Measurements from ENCODE around the gene GPHA2.

Gene GPHA2

DNA sequence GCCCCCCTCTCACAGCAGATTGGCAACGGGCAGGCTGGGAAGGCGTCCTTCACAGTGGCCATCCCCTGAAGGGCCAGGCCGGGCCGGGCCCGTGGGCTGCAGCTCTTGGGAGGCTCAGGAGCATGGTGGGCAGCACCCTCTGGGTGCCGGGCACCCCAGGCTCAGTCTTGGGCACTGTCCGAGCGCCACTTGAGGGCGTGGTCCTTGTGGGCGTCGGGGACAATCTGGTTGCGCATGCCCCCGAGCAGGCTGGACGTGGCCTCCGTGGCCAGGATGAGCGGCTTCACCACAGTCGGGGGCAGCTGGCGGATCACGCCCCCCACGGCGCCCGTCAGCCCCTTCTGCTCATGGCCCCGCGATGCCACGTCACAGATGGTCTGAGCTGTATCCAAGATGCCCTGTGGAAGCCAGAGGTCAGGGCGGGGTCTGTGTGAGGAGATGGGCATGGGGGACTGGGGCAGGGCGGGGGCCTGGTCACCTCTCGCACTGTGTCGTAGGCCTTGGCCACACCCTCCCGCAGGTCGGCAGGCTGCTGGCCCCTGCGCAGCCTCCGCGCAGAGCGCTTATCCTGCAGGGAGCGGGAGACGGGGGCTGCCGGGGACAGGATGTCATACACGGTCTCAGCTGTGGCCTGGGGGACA is 40.8 kb downstream of the GPHA2 start:
- Histone ChIP-seq H3K36me3 (ENCODE audit: low read length) (no peaks in the 10 kb centered on the region), H2AFZ (ENCODE audit: low read depth, low read length, severe bottlenecking) (no peak overlapping the region), H3K9me3 (ENCODE audit: insufficient read depth, low read length) (no peaks in the 10 kb centered on the region), H3K9me2 (replicated peaks; ENCODE audit: insufficient read depth, low read length) (no peaks in the 10 kb centered on the region), H3K4me3 (ENCODE audit: insufficient read depth, low read length, poor library complexity, severe bottlenecking) (no peak overlapping the region), H3K4me2 (ENCODE audit: low read depth, low read length, poor library complexity, severe bottlenecking) (no peak overlapping the region), H3K27me3 (ENCODE audit: low read length) (no peaks in the 10 kb centered on the region), H3K79me2 (ENCODE audit: insufficient read depth, low read length) (no peaks in the 10 kb centered on the region), H3F3A (ENCODE audit: insufficient read depth) (no peaks in the 10 kb centered on the region), H3K9ac (ENCODE audit: low read length) (no peak overlapping the region), H3K27ac (ENCODE audit: low read depth, low read length) (no peak overlapping the region), H4K20me1 (ENCODE audit: low read depth, low read length) (no peaks in the 10 kb centered on the region)
- TF ChIP-seq, protein P1, sequence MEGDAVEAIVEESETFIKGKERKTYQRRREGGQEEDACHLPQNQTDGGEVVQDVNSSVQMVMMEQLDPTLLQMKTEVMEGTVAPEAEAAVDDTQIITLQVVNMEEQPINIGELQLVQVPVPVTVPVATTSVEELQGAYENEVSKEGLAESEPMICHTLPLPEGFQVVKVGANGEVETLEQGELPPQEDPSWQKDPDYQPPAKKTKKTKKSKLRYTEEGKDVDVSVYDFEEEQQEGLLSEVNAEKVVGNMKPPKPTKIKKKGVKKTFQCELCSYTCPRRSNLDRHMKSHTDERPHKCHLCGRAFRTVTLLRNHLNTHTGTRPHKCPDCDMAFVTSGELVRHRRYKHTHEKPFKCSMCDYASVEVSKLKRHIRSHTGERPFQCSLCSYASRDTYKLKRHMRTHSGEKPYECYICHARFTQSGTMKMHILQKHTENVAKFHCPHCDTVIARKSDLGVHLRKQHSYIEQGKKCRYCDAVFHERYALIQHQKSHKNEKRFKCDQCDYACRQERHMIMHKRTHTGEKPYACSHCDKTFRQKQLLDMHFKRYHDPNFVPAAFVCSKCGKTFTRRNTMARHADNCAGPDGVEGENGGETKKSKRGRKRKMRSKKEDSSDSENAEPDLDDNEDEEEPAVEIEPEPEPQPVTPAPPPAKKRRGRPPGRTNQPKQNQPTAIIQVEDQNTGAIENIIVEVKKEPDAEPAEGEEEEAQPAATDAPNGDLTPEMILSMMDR (IDR thresholded peaks at IDR 0.05; ENCODE audit: insufficient read depth, low read length, poor library complexity, severe bottlenecking) = no peak
- TF ChIP-seq EZH2phosphoT487 (conservative IDR thresholded peaks at IDR 0.05; ENCODE audit: low read length) = no peak

DNA sequence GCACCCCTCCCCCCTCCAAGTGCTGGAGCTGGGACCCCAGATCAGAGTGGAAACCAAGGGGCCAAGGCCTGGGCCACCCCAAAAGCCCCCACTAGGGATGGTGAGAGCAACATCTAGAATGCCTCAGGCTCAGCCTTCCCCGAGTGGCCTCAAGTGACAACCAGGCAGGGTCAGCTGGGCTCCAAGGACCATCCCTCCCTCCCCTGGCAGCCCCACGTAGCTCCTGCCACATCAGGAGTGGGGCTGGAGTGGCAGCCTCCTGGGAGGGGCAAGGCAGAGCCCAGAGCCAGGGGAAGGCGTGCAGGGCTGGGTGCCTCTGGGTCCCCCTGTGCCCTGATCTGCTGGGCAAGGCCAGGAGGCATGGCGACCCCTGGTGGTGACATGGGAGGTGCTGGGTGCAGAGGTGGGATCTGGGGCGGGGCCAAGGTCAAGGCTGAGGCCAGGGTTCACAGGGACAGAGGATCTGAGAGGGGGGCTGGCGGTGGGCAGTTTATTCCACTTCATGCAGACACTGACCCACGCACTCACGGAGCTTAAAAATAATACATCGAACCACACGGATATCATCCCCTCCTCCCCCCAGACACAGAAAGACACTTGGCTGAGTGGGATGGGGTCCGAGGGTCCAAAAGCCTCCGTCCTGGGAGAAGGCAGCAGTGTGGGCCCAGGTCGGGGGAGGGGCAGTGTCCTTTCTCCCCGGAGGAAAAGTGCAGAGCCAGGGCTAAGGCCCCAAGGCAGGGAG is 41.5 kb downstream of the GPHA2 start:
- H3K4me2 ChIP-seq (ENCODE audit: low read depth, low read length, poor library complexity, severe bottlenecking) = no peak overlapping the region
- H3K27me3 ChIP-seq (ENCODE audit: low read length) = no peaks in the 10 kb centered on the region
- no peak overlapping the region for H3K27ac ChIP-seq (ENCODE audit: low read depth, low read length)
- no peaks in the 10 kb centered on the region for H3F3A ChIP-seq (ENCODE audit: insufficient read depth)
- no peaks in the 10 kb centered on the region for H3K9me3 ChIP-seq (ENCODE audit: insufficient read depth, low read length)
- H3K36me3 ChIP-seq (ENCODE audit: low read length) = no peaks in the 10 kb centered on the region
- TF ChIP-seq, protein P1 (IDR thresholded peaks at IDR 0.05; ENCODE audit: insufficient read depth, low read length, poor library complexity, severe bottlenecking) = peak; percentile 95
- TF ChIP-seq EZH2phosphoT487 (conservative IDR thresholded peaks at IDR 0.05; ENCODE audit: low read length) = no peak
- no peaks in the 10 kb centered on the region for H4K20me1 ChIP-seq (ENCODE audit: low read depth, low read length)
- H3K9me2 ChIP-seq (replicated peaks; ENCODE audit: insufficient read depth, low read length) = no peaks in the 10 kb centered on the region
- H3K79me2 ChIP-seq (ENCODE audit: insufficient read depth, low read length) = no peaks in the 10 kb centered on the region
- H3K9ac ChIP-seq (ENCODE audit: low read length) = no peak overlapping the region; the same call in 1 of the 2 replicates
- no peak overlapping the region for H3K4me3 ChIP-seq (ENCODE audit: insufficient read depth, low read length, poor library complexity, severe bottlenecking)
- H2AFZ ChIP-seq (ENCODE audit: low read depth, low read length, severe bottlenecking) = no peak overlapping the region

DNA sequence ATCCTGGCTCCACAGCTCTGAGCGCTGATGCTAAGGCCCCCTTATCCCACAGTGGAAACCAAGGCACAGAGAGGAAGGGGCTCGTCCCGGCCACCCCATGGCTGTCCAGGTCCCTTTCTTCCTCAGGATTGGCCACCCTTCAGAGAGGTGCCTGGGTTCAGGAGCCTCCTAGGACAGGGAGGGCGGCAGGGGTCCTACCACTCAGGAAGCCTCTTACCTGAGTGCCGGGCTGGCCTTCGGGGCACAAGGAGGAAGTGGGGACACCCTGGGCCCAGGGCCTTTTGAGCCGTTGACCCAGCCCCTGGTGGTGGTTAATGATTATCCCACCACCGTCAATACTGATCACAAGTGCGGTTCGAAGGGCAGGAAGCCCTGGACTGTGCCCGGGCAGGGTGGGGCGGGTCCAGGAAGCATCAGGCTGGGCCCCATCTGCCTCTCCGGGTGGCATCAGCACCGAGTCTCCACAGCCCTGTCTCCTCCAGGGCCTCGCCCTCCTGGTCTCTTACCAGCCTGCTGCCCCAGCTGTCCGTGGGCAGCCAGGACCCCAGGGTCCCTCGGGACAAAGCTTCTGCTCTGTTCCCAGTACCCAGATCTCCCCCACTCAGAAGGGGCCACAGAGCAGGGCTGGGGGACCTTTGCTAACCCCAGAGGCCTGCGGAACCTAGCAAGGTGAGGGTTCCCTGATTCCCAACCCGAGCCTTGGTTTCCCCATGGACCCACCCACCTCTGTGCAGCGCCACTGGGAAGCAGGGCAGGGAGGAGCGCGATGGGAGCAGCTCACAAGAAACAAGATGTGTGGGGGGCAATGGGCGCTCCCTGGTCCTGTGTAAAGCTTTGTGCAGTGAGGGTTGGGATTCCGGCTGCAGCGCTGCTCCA is 42.3 kb downstream of the GPHA2 start:
- Histone ChIP-seq H3K27ac (ENCODE audit: low read depth, low read length) (no peak overlapping the region), H3K9me2 (replicated peaks; ENCODE audit: insufficient read depth, low read length) (no peaks in the 10 kb centered on the region), H4K20me1 (ENCODE audit: low read depth, low read length) (no peaks in the 10 kb centered on the region), H3K9me3 (ENCODE audit: insufficient read depth, low read length) (no peaks in the 10 kb centered on the region), H3K79me2 (ENCODE audit: insufficient read depth, low read length) (no peaks in the 10 kb centered on the region), H3K4me3 (ENCODE audit: insufficient read depth, low read length, poor library complexity, severe bottlenecking) (no peak overlapping the region), H3K36me3 (ENCODE audit: low read length) (no peaks in the 10 kb centered on the region), H3K27me3 (ENCODE audit: low read length) (no peaks in the 10 kb centered on the region), H3K4me2 (ENCODE audit: low read depth, low read length, poor library complexity, severe bottlenecking) (no peak overlapping the region), H3K9ac (ENCODE audit: low read length) (no peak overlapping the region), H2AFZ (ENCODE audit: low read depth, low read length, severe bottlenecking) (no peak overlapping the region), H3F3A (ENCODE audit: insufficient read depth) (no peaks in the 10 kb centered on the region)
- no peak for TF ChIP-seq EZH2phosphoT487 (conservative IDR thresholded peaks at IDR 0.05; ENCODE audit: low read length)
- TF ChIP-seq, protein P1 (IDR thresholded peaks at IDR 0.05; ENCODE audit: insufficient read depth, low read length, poor library complexity, severe bottlenecking) = no peak

Data from SU-DHL-6 (cell line).